MCF 10A (cell line): ENCODE data around the gene GPN2. TPM values are rescaled to one million over a fixed set of nuclear protein-coding genes. Genes with fewer than 3 reads are reported as not detected.

Source experiments
- BruUV-seq: library from RNA; stranded (reverse); fragments of 400-500 nt; replicated peaks from 2 replicates; lab custom pipeline; 2021; lab: Mats Ljungman, UMichigan
- CTCF ChIA-PET: fragments of 300-600 bp; sonication (Branson Sonifier 250); formaldehyde crosslinking; extraction: SDS; loops from one replicate; lab custom pipeline; 2021; ENCODE audit warnings: antibody characterized with exemption, inconsistent platforms; lab: Yijun Ruan, JAX
- POLR2A ChIA-PET: fragments of 300-600, 350-650 bp; sonication (Branson Sonifier 250); formaldehyde crosslinking; extraction: SDS; loops from one replicate; lab custom pipeline; 2020; ENCODE audit warnings: antibody characterized with exemption, inconsistent platforms; lab: Yijun Ruan, JAX
- DNase-seq: peaks from one replicate; pipeline ENCODE4 v3.0.0-alpha.2; 2018; ENCODE audit not compliant: unreplicated experiment
- H3K27ac Mint-ChIP-seq: one replicate; pipeline ENCODE4 v1.8.0; 2022; ENCODE audit warnings: mild to moderate bottlenecking, low read depth, mixed read lengths; ENCODE audit not compliant: unreplicated experiment
- H3K27me3 Mint-ChIP-seq: one replicate; pipeline ENCODE4 v1.8.0; 2022; ENCODE audit warnings: mixed read lengths; ENCODE audit not compliant: insufficient read depth, unreplicated experiment
- H3K36me3 Mint-ChIP-seq: one replicate; pipeline ENCODE4 v1.8.0; 2022; ENCODE audit warnings: mild to moderate bottlenecking, moderate library complexity, mixed read lengths; ENCODE audit not compliant: insufficient read depth, unreplicated experiment
- H3K4me1 Mint-ChIP-seq: one replicate; pipeline ENCODE4 v1.8.0; 2022; ENCODE audit warnings: mixed read lengths; ENCODE audit not compliant: insufficient read depth, unreplicated experiment
- H3K4me3 Mint-ChIP-seq: one replicate; pipeline ENCODE4 v1.8.0; 2022; ENCODE audit warnings: mild to moderate bottlenecking, moderate library complexity, mixed read lengths; ENCODE audit not compliant: unreplicated experiment
- H3K9me3 Mint-ChIP-seq: one replicate; pipeline ENCODE4 v1.8.0; 2022; ENCODE audit warnings: mixed read lengths; ENCODE audit not compliant: unreplicated experiment
- CTCF ChIP-seq: fragments of 200-600 bp; IDR thresholded peaks from one replicate; pipeline ENCODE4 v1.8.0; 2022; ENCODE audit warnings: antibody characterized with exemption, mild to moderate bottlenecking; ENCODE audit not compliant: unreplicated experiment
- intact Hi-C: fragments of 100-400 bp; cut with micrococcal nuclease; formaldehyde crosslinking; loops from 2 replicates; pipeline ENCODE4 v1.14.1; 2022
- total RNA-seq: library from RNA; stranded (reverse); gene quantifications from 2 replicates; pipeline ENCODE4 v1.2.3, GENCODE V29; 2022

GPN2 gene
- total RNA-seq, 1 experiment from 2014 or later: 39.7 TPM

- no peak for DNase-seq
- TF ChIP-seq CTCF: no peak
- BruUV-seq: no TSS peak
- peaks cover 28% of the 10 kb centered on the region for H3K4me1 Mint-ChIP-seq
- POLR2A ChIA-PET: interaction anchor here (0.6 to 6.3 kb wide), 4 partner anchors 8 to 32 kb away, joined by 3 to 103 read pairs (median 4); partner anchors contain the start of gene GPN2
- H3K36me3 Mint-ChIP-seq: peaks cover 68% of the 10 kb centered on the region
- no peaks in the 10 kb centered on the region for H3K9me3 Mint-ChIP-seq
- intact Hi-C loops: no loop called here
- no peak overlapping the region for H3K27ac Mint-ChIP-seq
- CTCF ChIA-PET: interaction anchor here (0.6 to 1.0 kb wide), 2 partner anchors 11 to 44 kb away, joined by 4 to 5 read pairs; no protein-coding TSS in a partner anchor
- no peaks in the 10 kb centered on the region for H3K27me3 Mint-ChIP-seq
- H3K4me3 Mint-ChIP-seq: no peak overlapping the region
Observed at GRCh38 chr1:26897351-26897750, 7.3 kb upstream of the GPN2 start.

GRCh38 chr1:26894263-26894662 is 4.2 kb upstream of the GPN2 start:
- POLR2A ChIA-PET: interaction anchor here (0.6 to 1.8 kb wide), 9 partner anchors 9 to 107 kb away, joined by 3 to 6 read pairs (median 3); partner anchors contain the start of gene KDF1
- no peak for TF ChIP-seq CTCF
- DNase-seq: peak; percentile 36
- Mint-ChIP-seq H3K9me3 (no peaks in the 10 kb centered on the region), H3K27ac (peak overlapping the region; percentile 71), H3K27me3 (no peaks in the 10 kb centered on the region), H3K4me3 (peak overlapping the region; percentile 9), H3K36me3 (peaks cover 77% of the 10 kb centered on the region), H3K4me1 (peaks cover 24% of the 10 kb centered on the region)
- CTCF ChIA-PET: interaction anchor here (1.0 kb wide), 1 partner anchor 10 kb away, joined by 3 read pairs; no protein-coding TSS in a partner anchor
- no TSS peak for BruUV-seq
- intact Hi-C loops: no loop called here

GRCh38 chr1:26890467-26890796 is 349 bp upstream of the GPN2 start:
- POLR2A ChIA-PET: interaction anchor here (0.5 to 6.4 kb wide), 17 partner anchors 10 to 811 kb away, joined by 3 to 103 read pairs (median 5); partner anchors contain the start of genes GPATCH3, KDF1, NUDC and SFN
- intact Hi-C loops: no loop called here
- no peaks in the 10 kb centered on the region for H3K27me3 Mint-ChIP-seq
- peak overlapping the region; percentile 91 for H3K4me3 Mint-ChIP-seq
- no peaks in the 10 kb centered on the region for H3K9me3 Mint-ChIP-seq
- peaks cover 85% of the 10 kb centered on the region for H3K36me3 Mint-ChIP-seq
- peak overlapping the region; percentile 93 for H3K27ac Mint-ChIP-seq
- TF ChIP-seq CTCF: no peak
- DNase-seq: no peak
- CTCF ChIA-PET: interaction anchor here (0.6 to 1.2 kb wide), 5 partner anchors 9 to 288 kb away, joined by 3 to 4 read pairs (median 3); no protein-coding TSS in a partner anchor
- no TSS peak for BruUV-seq
- peaks cover 29% of the 10 kb centered on the region for H3K4me1 Mint-ChIP-seq

- no TSS peak for BruUV-seq
- Mint-ChIP-seq H3K27me3 (no peaks in the 10 kb centered on the region), H3K4me1 (peaks cover 14% of the 10 kb centered on the region), H3K4me3 (peak overlapping the region; percentile 91), H3K36me3 (peaks cover 85% of the 10 kb centered on the region), H3K27ac (peak overlapping the region; percentile 93), H3K9me3 (no peaks in the 10 kb centered on the region)
- CTCF ChIA-PET: interaction anchor here (0.6 to 3.6 kb wide), 9 partner anchors 11 to 98 kb away, joined by 3 to 19 read pairs (median 3); no protein-coding TSS in a partner anchor
- POLR2A ChIA-PET: interaction anchor here (0.7 to 6.4 kb wide), 6 partner anchors 12 to 115 kb away, joined by 3 to 103 read pairs (median 29); partner anchors contain the start of genes GPATCH3 and SFN
- DNase-seq: no peak
- TF ChIP-seq CTCF: no peak
- intact Hi-C loops: no loop called here
Observed at GRCh38 chr1:26888231-26888630, 1.9 kb downstream of the GPN2 start.
